HG03175 (cell line): ENCODE measurements around the gene LRP2.
A peak's percentile ranks its signal among the peaks of the same experiment; 100 is the strongest.

ENCODE experiments used
- ATAC-seq: cut with Tn5 transposase; IDR thresholded peaks from one replicate; pipeline ENCODE4 v1.9.1; 2021; ENCODE audit warnings: mild to moderate bottlenecking, moderate library complexity; ENCODE audit not compliant: unreplicated experiment

The LRP2 gene

GRCh38 chr2:169247211-169247610, 115.1 kb downstream of the LRP2 start:
- ATAC-seq, result no peak

GRCh38 chr2:169240405-169240804, 121.9 kb downstream of the LRP2 start:
- ATAC-seq, result no peak

GRCh38 chr2:169237939-169238338, 124.4 kb downstream of the LRP2 start:
- no peak for ATAC-seq

- ATAC-seq, result no peak
Observed at GRCh38 chr2:169237286-169237685, 125.0 kb downstream of the LRP2 start.

- no peak for ATAC-seq
Observed at GRCh38 chr2:169232551-169233154, 129.7 kb downstream of the LRP2 start.

- ATAC-seq, result no peak
Observed at GRCh38 chr2:169230204-169230603, 132.1 kb downstream of the LRP2 start.

- ATAC-seq, result no peak
Observed at GRCh38 chr2:169229590-169229989, 132.7 kb downstream of the LRP2 start.

GRCh38 chr2:169225906-169226305, 136.4 kb downstream of the LRP2 start:
- ATAC-seq, result no peak

- ATAC-seq, result no peak
Observed at GRCh38 chr2:169225233-169225750, 137.0 kb downstream of the LRP2 start.

GRCh38 chr2:169222665-169223064, 139.7 kb downstream of the LRP2 start:
- ATAC-seq, result peak; percentile 79

- ATAC-seq, result no peak
Observed at GRCh38 chr2:169221745-169222369, 140.5 kb downstream of the LRP2 start.

GRCh38 chr2:169210917-169211316, 151.4 kb downstream of the LRP2 start:
- ATAC-seq, result no peak

- no peak for ATAC-seq
Observed at GRCh38 chr2:169208026-169208425, 154.3 kb downstream of the LRP2 start.

- no peak for ATAC-seq
Observed at GRCh38 chr2:169205176-169205575, 157.2 kb downstream of the LRP2 start.

GRCh38 chr2:169203952-169204351, 158.4 kb downstream of the LRP2 start:
- ATAC-seq, result no peak

GRCh38 chr2:169200756-169201155, 161.6 kb downstream of the LRP2 start:
- ATAC-seq, result no peak

GRCh38 chr2:169193618-169194017, 168.7 kb downstream of the LRP2 start:
- no peak for ATAC-seq

GRCh38 chr2:169190197-169190775, 172.0 kb downstream of the LRP2 start:
- no peak for ATAC-seq

GRCh38 chr2:169189132-169189531, 173.2 kb downstream of the LRP2 start:
- ATAC-seq, result no peak

- ATAC-seq, result no peak
Observed at GRCh38 chr2:169185711-169186110, 176.6 kb downstream of the LRP2 start.

- no peak for ATAC-seq
Observed at GRCh38 chr2:169184074-169184473, 178.3 kb downstream of the LRP2 start.

GRCh38 chr2:169182573-169182972, 179.8 kb downstream of the LRP2 start:
- ATAC-seq, result no peak
